Endothelial cell of umbilical vein (primary cell): Measurements from ENCODE around the gene SPANXN2.

ENCODE experiments used
- EZH2 ChIP-seq: IDR thresholded peaks from 2 replicates; pipeline ENCODE4 v1.6.1; 2012; ENCODE audit warnings: borderline replicate concordance, low read depth, mild to moderate bottlenecking, moderate library complexity, low read length, inconsistent platforms; ENCODE audit not compliant: severe bottlenecking
- POLR2A ChIP-seq: IDR thresholded peaks from 2 replicates; pipeline ENCODE4 v1.6.1; 2012; ENCODE audit warnings: low read depth, mild to moderate bottlenecking, control low read depth, low read length
- POLR2AphosphoS5 ChIP-seq: IDR thresholded peaks from 2 replicates; pipeline ENCODE4 v1.6.1; 2012; ENCODE audit warnings: low read depth, mild to moderate bottlenecking, control low read depth, low read length, moderate library complexity; ENCODE audit not compliant: insufficient read depth
- TF ChIP-seq, protein P1 (sequence below), 2 donors: IDR thresholded peaks; 1 replicate in 1 of 2; 2 replicates in 1 of 2; pipeline ENCODE4 v1.5.1; 2011; ENCODE audit warnings: low read length in 2 of 2, mild to moderate bottlenecking in 2 of 2, moderate library complexity in 2 of 2, control low read depth in 1 of 2, inconsistent platforms in 1 of 2, low read depth in 1 of 2; ENCODE audit not compliant: insufficient read depth in 1 of 2; ENCODE audit errors: extremely low read depth in 1 of 2

DNA sequence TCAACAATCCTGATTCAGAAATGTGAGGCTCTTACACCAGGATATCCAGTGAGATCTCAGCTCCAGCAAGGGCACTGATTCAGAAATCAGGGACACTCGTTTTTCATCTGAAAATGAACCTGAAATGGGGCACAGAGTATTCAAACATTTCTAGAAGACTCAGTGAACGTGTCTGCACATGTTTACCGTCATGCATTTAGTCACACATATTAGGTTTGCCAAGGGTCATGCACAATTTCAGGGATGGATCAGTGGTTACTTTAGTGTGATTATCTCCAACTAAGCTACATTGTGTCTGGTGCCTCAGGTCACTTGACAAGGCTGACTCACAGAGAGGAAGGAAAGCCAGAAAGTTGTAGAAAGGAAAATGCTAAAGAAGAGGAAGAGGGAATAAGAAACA, 33.6 kb upstream of the SPANXN2 start:
- TF ChIP-seq, protein P1, sequence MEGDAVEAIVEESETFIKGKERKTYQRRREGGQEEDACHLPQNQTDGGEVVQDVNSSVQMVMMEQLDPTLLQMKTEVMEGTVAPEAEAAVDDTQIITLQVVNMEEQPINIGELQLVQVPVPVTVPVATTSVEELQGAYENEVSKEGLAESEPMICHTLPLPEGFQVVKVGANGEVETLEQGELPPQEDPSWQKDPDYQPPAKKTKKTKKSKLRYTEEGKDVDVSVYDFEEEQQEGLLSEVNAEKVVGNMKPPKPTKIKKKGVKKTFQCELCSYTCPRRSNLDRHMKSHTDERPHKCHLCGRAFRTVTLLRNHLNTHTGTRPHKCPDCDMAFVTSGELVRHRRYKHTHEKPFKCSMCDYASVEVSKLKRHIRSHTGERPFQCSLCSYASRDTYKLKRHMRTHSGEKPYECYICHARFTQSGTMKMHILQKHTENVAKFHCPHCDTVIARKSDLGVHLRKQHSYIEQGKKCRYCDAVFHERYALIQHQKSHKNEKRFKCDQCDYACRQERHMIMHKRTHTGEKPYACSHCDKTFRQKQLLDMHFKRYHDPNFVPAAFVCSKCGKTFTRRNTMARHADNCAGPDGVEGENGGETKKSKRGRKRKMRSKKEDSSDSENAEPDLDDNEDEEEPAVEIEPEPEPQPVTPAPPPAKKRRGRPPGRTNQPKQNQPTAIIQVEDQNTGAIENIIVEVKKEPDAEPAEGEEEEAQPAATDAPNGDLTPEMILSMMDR (IDR thresholded peaks at IDR 0.05; ENCODE audit: extremely low read depth in 1 of 2, insufficient read depth in 1 of 2, low read depth in 1 of 2, low read length in 2 of 2): no peak
- TF ChIP-seq POLR2AphosphoS5: no peak
- TF ChIP-seq EZH2: no peak
- TF ChIP-seq POLR2A: no peak
